Measurements from ENCODE around the gene LAMA4. TPM values are rescaled to one million over a fixed set of nuclear protein-coding genes. Genes with fewer than 3 reads are reported as not detected.

The LAMA4 gene
- total RNA-seq, 4 donors from 2014 or later: 107 to 329 (median 271) TPM

GRCh38 chr6:112274774-112275173 is 20.4 kb upstream of the LAMA4 start:
- TF ChIP-seq POLR2A (IDR thresholded peaks at IDR 0.05) (no peak), CTCF (IDR thresholded peaks at IDR 0.05) (no peak)
- Histone ChIP-seq H3K27ac (no peak overlapping the region), H3K4me3 (no peak overlapping the region), H3K9me3 (no peaks in the 10 kb centered on the region), H3K27me3 (no peaks in the 10 kb centered on the region), H3K4me1 (peaks cover 4 to 10% of the 10 kb centered on the region in 2 donors), H3K36me3 (no peaks in the 10 kb centered on the region)
- no peak for DNase-seq
- intact Hi-C loops (cut with DNase I; ENCODE audit: low total_unique reads): no loop called here

DNA sequence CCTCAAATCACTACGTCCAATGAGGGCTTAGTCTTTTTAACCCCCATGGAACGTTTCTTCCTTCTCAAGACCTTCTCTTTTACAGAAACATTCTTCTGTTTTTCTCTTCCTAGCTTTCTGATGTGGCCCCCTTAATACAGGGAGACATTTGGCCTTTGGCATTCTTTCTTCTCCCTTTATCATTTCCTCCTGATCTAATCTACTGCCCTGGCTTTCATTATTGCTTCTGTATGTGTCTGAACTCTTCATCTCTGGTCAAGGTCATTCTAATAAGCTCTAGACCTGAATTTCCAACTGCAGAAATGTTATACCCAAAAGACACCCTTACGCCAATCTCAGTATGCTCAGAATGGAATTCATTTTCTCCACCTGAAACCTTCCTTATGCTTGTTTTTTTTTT is 18.4 kb upstream of the LAMA4 start:
- no peaks in the 10 kb centered on the region for H3K36me3 ChIP-seq
- no peak for DNase-seq
- H3K4me1 ChIP-seq: no peaks in the 10 kb centered on the region
- no peak for TF ChIP-seq CTCF (IDR thresholded peaks at IDR 0.05)
- TF ChIP-seq POLR2A (IDR thresholded peaks at IDR 0.05): no peak
- intact Hi-C loops (cut with DNase I; ENCODE audit: low total_unique reads): no loop called here
- H3K4me3 ChIP-seq: no peak overlapping the region
- no peaks in the 10 kb centered on the region for H3K27me3 ChIP-seq
- no peak overlapping the region for H3K27ac ChIP-seq
- H3K9me3 ChIP-seq: no peaks in the 10 kb centered on the region

GRCh38 chr6:112270756-112271155 is 16.4 kb upstream of the LAMA4 start:
- no peak overlapping the region for H3K27ac ChIP-seq
- TF ChIP-seq CTCF (IDR thresholded peaks at IDR 0.05) (no peak), POLR2A (IDR thresholded peaks at IDR 0.05) (no peak)
- no peaks in the 10 kb centered on the region for H3K27me3 ChIP-seq
- H3K9me3 ChIP-seq: no peaks in the 10 kb centered on the region
- no peak for DNase-seq
- H3K4me3 ChIP-seq: no peak overlapping the region
- no peaks in the 10 kb centered on the region for H3K4me1 ChIP-seq
- H3K36me3 ChIP-seq: no peaks in the 10 kb centered on the region
- intact Hi-C loops (cut with DNase I; ENCODE audit: low total_unique reads): no loop called here

- DNase-seq: no peak
- Histone ChIP-seq H3K36me3 (no peaks in the 10 kb centered on the region), H3K9me3 (no peaks in the 10 kb centered on the region), H3K27me3 (no peaks in the 10 kb centered on the region), H3K4me1 (no peaks in the 10 kb centered on the region), H3K27ac (peak overlapping the region; percentile 73 to 76), H3K4me3 (no peak overlapping the region)
- intact Hi-C loops (cut with DNase I; ENCODE audit: low total_unique reads): no loop called here
- TF ChIP-seq POLR2A (IDR thresholded peaks at IDR 0.05) (no peak), CTCF (IDR thresholded peaks at IDR 0.05) (no peak)
Measured at GRCh38 chr6:112269979-112270566, 15.7 kb upstream of the LAMA4 start.

- Histone ChIP-seq H3K4me1 (no peaks in the 10 kb centered on the region), H3K9me3 (no peaks in the 10 kb centered on the region), H3K27me3 (no peaks in the 10 kb centered on the region), H3K27ac (peak overlapping the region; percentile 73 to 76), H3K36me3 (no peaks in the 10 kb centered on the region), H3K4me3 (no peak overlapping the region)
- DNase-seq: peak in 1 of 2 donors; percentile 67
- intact Hi-C loops (cut with DNase I; ENCODE audit: low total_unique reads): no loop called here
- peak; percentile 36 to 64 (median 48) for TF ChIP-seq CTCF (IDR thresholded peaks at IDR 0.05)
- no peak for TF ChIP-seq POLR2A (IDR thresholded peaks at IDR 0.05)
Measured at GRCh38 chr6:112269114-112269513, 14.7 kb upstream of the LAMA4 start.

All from uterus (tissue), 4 donors.